Ovary (tissue), 9 donors: ENCODE results near the gene HVCN1. TPM values are rescaled to one million over a fixed set of nuclear protein-coding genes. Genes with fewer than 3 reads are reported as not detected.

Experiments
- DNase-seq, 5 donors: peaks; one replicate each; pipeline ENCODE4 v3.0.0-alpha.2; 2019 to 2020
- H3K27ac ChIP-seq, 2 donors: fragments of 200-600 bp; one replicate each; pipeline versions ENCODE4 v1.5.1 to v1.8.0; 2019 to 2022
- H3K27me3 ChIP-seq: fragments of 200-600 bp; one replicate; pipeline ENCODE4 v1.8.0; 2022
- H3K36me3 ChIP-seq: fragments of 200-600 bp; sonication (generic); one replicate; pipeline ENCODE4 v1.5.1; 2019
- H3K4me1 ChIP-seq: one replicate; pipeline ENCODE4 v1.8.1; 2013; ENCODE audit warnings: mild to moderate bottlenecking, moderate library complexity; ENCODE audit not compliant: insufficient read depth
- H3K4me3 ChIP-seq: fragments of 200-600 bp; sonication (generic); one replicate; pipeline ENCODE4 v1.5.1; 2017
- H3K9me3 ChIP-seq, 2 donors: fragments of 200-600 bp in 1 of 2; sonication (generic) in 1 of 2; one replicate each; pipeline versions ENCODE4 v1.5.1 to v1.8.1; 2013 to 2019; ENCODE audit warnings: mild to moderate bottlenecking in 1 of 2, moderate library complexity in 1 of 2
- CTCF ChIP-seq, 3 donors: fragments of 450-650 bp in 2 of 3; fragments of 200-600 bp in 1 of 3; IDR thresholded peaks; one replicate each; pipeline versions ENCODE4 v1.5.1 to v1.8.0; 2016 to 2022; ENCODE audit warnings: antibody characterized with exemption in 3 of 3, mild to moderate bottlenecking in 1 of 3
- EP300 ChIP-seq: sonication (generic); formaldehyde crosslinking; IDR thresholded peaks from one replicate; pipeline ENCODE4 v1.6.1; 2017; ENCODE audit warnings: antibody characterized with exemption
- POLR2A ChIP-seq: fragments of 450-650 bp; IDR thresholded peaks from one replicate; pipeline ENCODE4 v1.6.1; 2017; ENCODE audit warnings: antibody characterized with exemption, mild to moderate bottlenecking, moderate library complexity
- WGBS, 3 donors: extraction: QIAGEN DNeasy Blood & Tissue Kit in 1 of 3; methylation state at CpG; one replicate each; pipeline versions ENCODE4 v1.1.5 to v1.1.7; 2013 to 2017; 5-methylcytosine and 5-hydroxymethylcytosine counted together
- intact Hi-C, 4 donors: fragments of 100-400 bp; cut with DNase I; formaldehyde crosslinking; loops; one replicate each; pipeline versions ENCODE4 v1.11.0 to v1.15.1; 2022 to 2023
- polyA plus RNA-seq, 2 donors: library from polyadenylated mRNA; stranded (reverse); fragments of 200-250 nt in 1 of 2; fragments of 350-450 nt in 1 of 2; fragmentation: Illumina TruSeq in 1 of 2; extraction: RNeasy Lipid Tissue Mini Kit (QIAGEN cat#74804) in 1 of 2; gene quantifications; one replicate each; pipeline ENCODE4 v1.2.3, GENCODE V29; 2013 to 2014
- small RNA-seq: library from RNA; depleted of rRNA; stranded (forward); fragments of <200 nt; gene quantifications from one replicate; pipeline ENCODE3, GENCODE V24; 2016
- total RNA-seq, 7 donors: library from RNA; depleted of rRNA in 2 of 7; stranded (reverse); fragments of >200 nt in 2 of 7; fragmentation: NEBNext Ultra II Directional in 3 of 7; extraction: Animal tissue kit (Norgen Biotek cat#: 25700) in 3 of 7; gene quantifications; one replicate each; pipeline versions ENCODE4 v1.1.0 to v1.2.4, GENCODE V29; 2016 to 2023
- donor health status: DM: no; HTN: no; CAD: no; lungs with moderate emphysema.
- donor health status: DM: no; HTN: no; CAD: no.
- donor health status: Bipolar disorder and iron deficiency.
- donor health status: DM: yes; HTN: yes; CAD: no.
- donor health status: DM: no; HTN: no; CAD: no.
- donor health status: DM: yes; HTN: yes; CAD: no.

The HVCN1 gene
- total and polyA plus RNA-seq, 9 donors: 6.4 to 19.4 (median 11.3) TPM

DNA sequence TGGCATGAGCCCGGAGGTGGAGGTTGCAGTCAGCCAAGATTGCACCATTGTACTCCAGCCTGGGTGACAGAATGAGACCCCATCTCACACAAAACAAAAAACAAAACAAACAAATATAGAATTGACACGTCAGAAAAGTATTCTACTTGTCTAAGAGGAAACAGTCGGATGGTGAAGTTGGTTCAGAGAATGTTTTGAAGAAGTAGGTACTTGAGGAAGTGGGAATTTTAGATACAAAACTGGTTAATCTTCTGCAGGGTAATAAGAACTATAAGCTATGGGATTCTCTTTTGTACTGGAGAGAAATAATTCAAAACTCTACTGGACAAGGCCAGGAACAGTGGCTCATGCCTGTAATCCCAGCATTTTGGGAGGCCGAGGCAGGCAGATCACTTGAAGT, 89.6 kb downstream of the HVCN1 start:
- Histone ChIP-seq H3K27ac (no peak overlapping the region), H3K27me3 (no peaks in the 10 kb centered on the region), H3K4me1 (no peaks in the 10 kb centered on the region), H3K36me3 (no peaks in the 10 kb centered on the region), H3K4me3 (no peak overlapping the region), H3K9me3 (no peaks in the 10 kb centered on the region)
- no peak for TF ChIP-seq CTCF (IDR thresholded peaks at IDR 0.05)
- no peak for TF ChIP-seq EP300
- TF ChIP-seq POLR2A: no peak
- WGBS, 3 donors: 84 to 93% (median 85%) methylated on average over 4 of the region's 4 CpGs
- intact Hi-C loops: loop anchor here in 3 of 4 donors (5.0 to 10.0 kb wide), 3 partner anchors 55 to 147 kb away; partner anchors contain the start of gene ARPC3 (in 1 of the 3)
- DNase-seq: no peak

Small RNAs within 50 kb of the gene (small RNA-seq; reads per million reads assigned to genes)
- not detected for gene RN7SL387P

Other genes with a start within 250 kb of the HVCN1 start
- gene ARPC3, start 238.8 kb downstream of the HVCN1 start, total RNA-seq: 100 to 1,000 TPM in 3 of 7 donors, 10 to 100 TPM in 4; 75.9 to 170 (median 92.9) TPM
- gene ARPC3, start 238.8 kb downstream of the HVCN1 start, polyA plus RNA-seq: 100 to 1,000 TPM; 159 to 253 TPM
- 10 to 100 TPM; 15.5 to 32.5 (median 23.2) TPM for gene GPN3, start 220.9 kb downstream of the HVCN1 start, total RNA-seq
- gene GPN3, start 220.9 kb downstream of the HVCN1 start, polyA plus RNA-seq: 10 to 100 TPM; 20.9 to 30.4 TPM
- gene FAM216A, start 220.3 kb downstream of the HVCN1 start, total RNA-seq: 10 to 100 TPM in 4 of 7 donors, 1 to 10 TPM in 3; 6.5 to 12.3 (median 10.1) TPM
- 10 to 100 TPM in 1 of 2 donors, 1 to 10 TPM in 1; 8.8 to 11.3 TPM for gene FAM216A, start 220.3 kb downstream of the HVCN1 start, polyA plus RNA-seq
- gene VPS29, start 187.0 kb downstream of the HVCN1 start, total RNA-seq: 10 to 100 TPM; 51.3 to 94.4 (median 66.6) TPM
- 100 to 1,000 TPM; 106 to 134 TPM for gene VPS29, start 187.0 kb downstream of the HVCN1 start, polyA plus RNA-seq
- gene RAD9B, start 186.8 kb downstream of the HVCN1 start, total RNA-seq: 1 to 10 TPM in 5 of 7 donors, under 1 TPM in 2; 0.23 to 3.8 (median 1.8) TPM
- 1 to 10 TPM in 1 of 2 donors, under 1 TPM in 1; 0.80 to 1.1 TPM for gene RAD9B, start 186.8 kb downstream of the HVCN1 start, polyA plus RNA-seq
- gene PPTC7, start 105.8 kb downstream of the HVCN1 start, total RNA-seq: 10 to 100 TPM; 13.5 to 25.5 (median 22.5) TPM
- 10 to 100 TPM in 1 of 2 donors, 1 to 10 TPM in 1; 10.0 to 19.2 TPM for gene PPTC7, start 105.8 kb downstream of the HVCN1 start, polyA plus RNA-seq
- 100 to 1,000 TPM in 1 of 7 donors, 10 to 100 TPM in 6; 43.3 to 122 (median 47.9) TPM for gene TCTN1, start 75.0 kb downstream of the HVCN1 start, total RNA-seq
- gene TCTN1, start 75.0 kb downstream of the HVCN1 start, polyA plus RNA-seq: 10 to 100 TPM; 32.7 to 96.1 TPM
- gene PPP1CC, start 53.8 kb upstream of the HVCN1 start, total RNA-seq: 100 to 1,000 TPM; 102 to 143 (median 126) TPM
- gene PPP1CC, start 53.8 kb upstream of the HVCN1 start, polyA plus RNA-seq: 100 to 1,000 TPM in 1 of 2 donors, 10 to 100 TPM in 1; 94.4 to 158 TPM
- not detected for gene CCDC63, start 157.9 kb upstream of the HVCN1 start, total RNA-seq
- gene CCDC63, start 157.9 kb upstream of the HVCN1 start, polyA plus RNA-seq: not detected
- gene MYL2, start 231.5 kb upstream of the HVCN1 start, total RNA-seq: 1 to 10 TPM in 3 of 7 donors, not detected in 4; 1.5 to 2.9 (median 1.7) TPM
- 1 to 10 TPM in 1 of 2 donors, not detected in 1; 1.4 TPM for gene MYL2, start 231.5 kb upstream of the HVCN1 start, polyA plus RNA-seq